Frontal cortex (tissue), 4 donors: Measurements from ENCODE around the gene WDR82. TPM values are rescaled to one million over a fixed set of nuclear protein-coding genes. Genes with fewer than 3 reads are reported as not detected.

Experiments used
- DNase-seq, 2 donors: peaks; one replicate each; pipeline ENCODE4 v3.0.0; 2012; ENCODE audit warnings: low spot score in 2 of 2
- FAIRE-seq: peaks from 2 replicates; lab custom pipeline; 2012; peaks lifted over from hg19 to GRCh38; lab: Jason Lieb, UNC
- total RNA-seq: library from RNA; depleted of rRNA; stranded (reverse); fragments of >200 nt; gene quantifications from one replicate; pipeline ENCODE4 v1.2.3, GENCODE V29; 2014
- donor health status: control.
- donor health status: control.
- donor health status: control.

The WDR82 gene
- total RNA-seq, 1 donor from 2014 or later, result 151 TPM

DNA sequence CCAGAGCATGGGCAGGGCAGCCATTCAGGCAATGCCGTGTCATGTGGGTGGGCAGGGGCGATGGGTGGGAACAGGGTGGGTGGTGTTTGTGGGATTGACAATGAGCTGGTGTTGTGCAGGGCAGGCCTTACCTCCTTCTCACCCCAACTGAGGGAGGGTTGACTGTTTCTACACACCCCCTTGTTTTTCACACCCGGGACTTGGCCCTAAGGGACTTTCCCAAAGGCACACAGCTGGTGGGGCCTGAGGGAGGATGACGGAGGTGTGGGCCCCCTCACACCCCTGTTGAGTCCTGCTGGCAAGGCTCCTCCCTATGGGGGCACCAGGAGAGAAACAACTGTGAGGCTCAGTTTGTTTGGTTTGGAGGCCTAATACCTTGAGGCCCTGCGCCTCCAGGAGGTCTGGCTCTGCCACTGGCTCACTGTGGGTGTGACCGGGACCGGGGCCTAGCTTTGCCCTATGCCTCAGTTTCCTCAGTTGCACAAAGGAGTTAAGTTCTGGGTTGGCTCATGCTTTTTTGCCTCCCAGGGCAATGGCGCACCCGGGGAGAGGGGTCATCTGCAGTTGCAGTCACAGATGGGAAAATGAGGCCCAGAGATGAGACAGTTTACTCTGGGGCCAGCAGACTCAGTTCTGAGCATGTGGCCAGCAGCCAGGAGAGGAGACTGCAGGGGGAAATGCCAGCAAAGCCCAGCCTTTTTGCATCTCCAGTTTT lies 32.6 kb upstream of the WDR82 start:
- DNase-seq (no peak), FAIRE-seq (no peak)

DNA sequence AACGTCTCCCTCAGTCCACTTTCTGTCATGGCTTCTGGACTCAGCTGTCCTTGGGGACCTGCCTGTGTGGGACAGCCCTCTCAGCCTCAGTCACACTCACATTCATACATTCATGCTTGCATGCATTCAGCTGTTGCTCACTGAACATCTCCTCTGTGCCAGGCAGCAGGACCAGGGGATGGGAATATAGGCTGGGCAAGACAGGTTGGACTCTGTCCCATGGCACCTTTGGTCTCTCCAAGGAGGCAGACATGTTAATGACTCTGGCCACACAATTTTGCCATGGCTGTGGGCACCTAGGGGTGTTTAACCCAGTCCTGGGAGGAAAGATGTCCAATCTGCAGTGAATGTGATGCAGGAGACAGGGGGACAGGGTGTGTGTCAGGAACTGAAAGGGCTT lies 29.9 kb upstream of the WDR82 start:
- no peak for DNase-seq
- no peak for FAIRE-seq

DNA sequence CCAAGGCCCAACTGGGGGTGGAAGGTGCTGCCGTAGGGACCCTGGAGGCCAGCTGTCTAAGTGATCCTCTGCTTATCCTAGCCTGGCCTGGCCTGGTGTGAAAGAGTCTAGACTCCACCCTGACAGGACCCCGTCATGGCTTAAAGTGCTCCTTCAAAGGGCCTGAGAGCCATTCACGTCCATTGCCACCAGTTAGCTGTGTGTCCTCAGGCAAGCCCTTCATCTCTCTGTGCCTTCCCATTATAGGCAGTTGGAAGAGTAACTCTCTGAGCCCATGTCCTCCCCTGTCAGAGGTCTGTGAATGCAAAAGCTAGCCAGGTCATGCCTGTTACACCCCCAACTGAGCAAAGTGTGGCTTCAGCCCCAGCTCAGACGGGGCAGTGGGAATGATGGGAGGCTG lies 28.5 kb upstream of the WDR82 start:
- DNase-seq (no peak), FAIRE-seq (no peak)

DNA sequence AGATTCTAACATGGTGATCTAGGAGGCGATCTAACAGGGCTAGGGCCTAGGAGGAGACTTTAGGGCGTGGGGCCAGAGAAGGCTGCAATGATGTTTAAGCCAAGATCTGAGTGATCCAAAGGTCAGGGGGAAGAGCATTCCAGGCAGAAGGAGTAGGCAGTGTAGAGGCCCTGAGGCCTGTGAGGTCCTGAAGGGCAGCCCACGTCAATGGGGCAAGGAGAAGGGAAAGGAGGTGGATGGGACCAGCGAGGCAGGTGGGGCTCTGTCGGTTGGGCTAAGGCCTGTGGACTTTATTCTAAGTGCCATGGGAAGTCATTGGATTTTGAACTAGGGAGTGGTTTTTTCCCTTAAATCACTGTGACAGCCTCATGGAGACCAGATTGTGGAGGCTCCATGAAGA lies 27.5 kb upstream of the WDR82 start:
- DNase-seq (no peak), FAIRE-seq (no peak)

DNA sequence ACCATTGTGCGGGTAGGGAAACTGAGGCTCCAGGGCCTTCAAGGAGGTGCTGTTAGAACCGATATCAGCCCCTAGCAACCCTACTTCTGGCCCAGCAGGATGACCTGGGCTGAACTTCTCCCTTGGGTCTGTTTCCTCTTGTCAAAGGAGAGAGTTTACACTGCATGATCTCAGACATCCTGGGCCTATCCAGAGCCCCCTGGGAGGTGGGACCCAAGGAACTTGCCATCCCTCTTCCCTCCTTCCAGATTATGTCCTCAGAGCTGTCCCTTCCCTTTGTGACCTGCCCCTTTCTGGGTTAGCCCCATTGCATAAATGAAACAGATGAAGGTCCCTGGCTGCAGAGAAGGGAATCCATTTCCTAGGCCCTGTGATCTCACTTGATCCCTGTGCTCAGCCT lies 25.4 kb upstream of the WDR82 start:
- DNase-seq (no peak), FAIRE-seq (no peak)

DNA sequence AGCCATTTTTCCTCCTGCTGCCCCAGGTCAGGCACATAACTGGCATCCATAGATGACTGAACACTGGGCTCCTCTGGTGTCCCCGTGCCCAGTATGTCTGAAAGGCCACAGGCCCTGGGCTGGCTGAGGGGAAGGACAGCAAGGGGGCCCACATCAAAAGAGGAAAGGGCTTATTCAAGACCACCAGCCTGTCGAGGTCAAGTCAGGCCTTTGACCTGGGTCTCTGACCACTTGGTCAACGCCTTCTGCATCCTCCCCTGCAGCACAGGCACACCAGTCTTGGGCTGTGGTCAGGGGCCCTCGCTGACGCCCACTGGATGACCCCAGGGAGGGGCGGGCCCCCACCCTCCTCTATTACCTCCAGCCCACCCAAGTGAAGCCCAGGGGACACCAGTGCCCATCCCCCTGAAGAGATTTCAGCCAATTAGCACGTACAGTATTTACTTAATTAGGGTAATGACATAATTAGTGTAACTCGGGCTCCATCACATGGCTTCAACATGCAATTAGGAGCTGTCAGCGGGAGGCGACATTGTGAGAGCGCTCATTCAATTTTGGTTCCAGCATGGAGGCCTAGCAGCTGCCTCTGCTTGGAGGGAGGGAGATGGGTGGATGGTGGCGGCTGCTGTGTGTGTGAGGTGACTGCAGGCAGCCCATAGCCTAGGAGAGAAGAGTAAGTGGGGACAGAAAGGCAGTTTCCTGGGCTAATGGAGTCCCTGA lies 24.1 kb upstream of the WDR82 start:
- no peak for DNase-seq
- no peak for FAIRE-seq

DNA sequence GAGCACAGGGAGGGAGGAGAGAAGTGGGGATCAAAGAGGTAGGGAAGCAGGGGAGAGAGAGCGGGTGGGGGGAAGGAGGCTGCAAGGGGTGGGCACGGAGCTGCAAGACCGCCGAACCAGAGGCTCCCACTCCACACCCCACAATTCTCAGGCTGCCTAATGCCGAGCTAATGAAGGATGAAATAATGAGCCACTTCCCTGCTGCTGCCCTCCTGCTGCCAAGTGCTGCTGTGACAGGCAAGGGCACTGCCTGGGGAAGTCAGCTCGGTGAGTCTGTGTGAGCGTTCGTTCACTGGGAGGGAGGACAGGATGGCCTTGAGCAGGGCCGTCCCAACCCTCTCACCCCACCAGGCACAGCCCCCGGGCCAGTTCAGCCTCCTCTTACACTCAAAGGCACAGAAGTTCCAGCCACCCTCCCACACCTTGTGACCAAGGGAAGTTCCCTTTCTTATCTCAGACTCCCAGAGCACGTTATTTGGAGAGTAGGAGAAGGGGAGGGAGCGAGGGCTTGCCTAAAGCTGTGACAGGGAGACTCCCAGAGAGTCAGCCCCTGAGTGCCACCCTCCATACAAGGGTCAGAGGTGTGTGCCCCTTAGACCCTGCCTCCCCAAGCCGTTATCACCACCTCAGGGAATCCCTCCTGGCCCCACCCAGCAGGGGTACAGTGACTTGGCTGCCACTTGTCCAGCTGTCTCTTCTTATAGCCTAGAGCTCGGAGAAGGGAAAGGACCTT lies 21.6 kb upstream of the WDR82 start:
- FAIRE-seq (no peak), DNase-seq (no peak)

DNA sequence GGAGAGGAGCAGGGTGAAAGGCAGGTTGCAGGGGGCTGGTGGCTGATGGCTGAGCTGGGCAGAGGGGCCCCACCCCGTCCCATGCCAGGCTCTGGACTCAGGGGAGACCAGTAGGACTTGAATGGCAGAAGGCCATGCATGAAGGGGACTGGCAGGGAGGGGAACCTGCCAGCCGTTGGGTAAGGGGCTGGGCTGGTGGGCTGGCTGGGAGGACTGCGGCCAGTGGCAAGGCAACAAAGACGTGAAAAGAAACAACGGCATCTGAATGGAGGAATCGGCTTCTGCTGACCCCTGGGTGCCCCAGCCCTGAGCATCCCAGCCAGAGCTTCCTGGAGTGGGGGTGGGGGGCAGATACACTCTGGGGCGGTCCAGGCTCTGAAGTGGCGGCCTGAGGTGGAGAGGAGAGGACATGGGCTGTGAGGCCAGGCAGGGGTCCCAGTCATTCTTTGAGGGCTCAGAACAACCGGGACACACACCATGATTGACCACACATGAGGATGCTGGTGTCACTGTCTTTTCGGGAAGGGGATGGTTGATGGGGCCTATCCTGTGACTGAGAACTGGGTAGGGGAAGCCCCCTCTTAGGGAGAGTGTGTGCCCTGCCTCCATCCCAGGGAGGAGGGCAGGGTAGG lies 20.9 kb upstream of the WDR82 start:
- DNase-seq (no peak), FAIRE-seq (no peak)

DNA sequence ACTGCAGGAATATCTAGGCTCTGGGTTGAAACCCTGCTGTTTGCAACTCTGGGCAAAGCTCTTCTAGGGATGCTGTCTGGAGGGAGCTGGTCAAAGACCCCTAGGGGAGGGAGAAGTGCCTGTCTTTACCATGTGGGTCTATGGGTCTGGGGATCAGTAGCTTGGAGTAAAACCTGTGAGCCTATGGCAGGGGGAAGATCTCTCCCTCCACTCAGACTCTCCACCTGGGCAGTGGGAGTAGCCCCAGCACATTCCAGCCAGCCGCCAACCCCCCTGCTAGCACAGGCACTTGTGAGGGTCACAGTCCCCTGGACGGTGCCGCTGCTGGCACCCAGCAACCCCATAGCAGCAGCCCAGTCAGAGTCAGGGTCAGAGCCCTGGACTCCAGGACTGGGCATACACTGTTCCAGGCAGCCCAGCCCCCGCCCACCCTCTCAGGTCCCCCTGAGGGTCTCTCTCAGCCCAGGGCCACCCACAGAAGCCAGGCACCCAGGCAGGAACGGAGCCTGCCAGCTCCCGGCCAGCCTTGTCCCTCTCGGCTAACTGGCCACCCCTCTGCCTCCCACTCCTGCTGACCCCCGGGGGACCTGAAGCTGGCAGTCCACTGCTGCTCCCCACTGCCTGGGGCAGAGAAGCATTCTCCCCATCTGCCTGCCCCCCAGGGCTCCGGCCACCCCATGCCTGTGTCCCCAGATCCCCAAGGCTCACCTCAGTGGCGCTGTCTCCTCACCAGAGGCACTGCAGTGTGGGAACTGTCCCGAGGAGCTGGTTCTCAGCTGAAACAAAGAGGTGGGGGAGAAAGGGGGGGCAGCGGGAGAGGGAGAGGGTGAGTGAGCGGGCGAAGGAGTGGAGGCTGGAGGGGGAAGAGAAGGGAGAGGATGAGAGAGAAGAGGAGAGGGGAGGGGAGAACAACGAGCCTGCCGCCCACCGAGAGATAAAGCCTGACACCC lies 20.0 kb upstream of the WDR82 start:
- DNase-seq, result no peak

DNA sequence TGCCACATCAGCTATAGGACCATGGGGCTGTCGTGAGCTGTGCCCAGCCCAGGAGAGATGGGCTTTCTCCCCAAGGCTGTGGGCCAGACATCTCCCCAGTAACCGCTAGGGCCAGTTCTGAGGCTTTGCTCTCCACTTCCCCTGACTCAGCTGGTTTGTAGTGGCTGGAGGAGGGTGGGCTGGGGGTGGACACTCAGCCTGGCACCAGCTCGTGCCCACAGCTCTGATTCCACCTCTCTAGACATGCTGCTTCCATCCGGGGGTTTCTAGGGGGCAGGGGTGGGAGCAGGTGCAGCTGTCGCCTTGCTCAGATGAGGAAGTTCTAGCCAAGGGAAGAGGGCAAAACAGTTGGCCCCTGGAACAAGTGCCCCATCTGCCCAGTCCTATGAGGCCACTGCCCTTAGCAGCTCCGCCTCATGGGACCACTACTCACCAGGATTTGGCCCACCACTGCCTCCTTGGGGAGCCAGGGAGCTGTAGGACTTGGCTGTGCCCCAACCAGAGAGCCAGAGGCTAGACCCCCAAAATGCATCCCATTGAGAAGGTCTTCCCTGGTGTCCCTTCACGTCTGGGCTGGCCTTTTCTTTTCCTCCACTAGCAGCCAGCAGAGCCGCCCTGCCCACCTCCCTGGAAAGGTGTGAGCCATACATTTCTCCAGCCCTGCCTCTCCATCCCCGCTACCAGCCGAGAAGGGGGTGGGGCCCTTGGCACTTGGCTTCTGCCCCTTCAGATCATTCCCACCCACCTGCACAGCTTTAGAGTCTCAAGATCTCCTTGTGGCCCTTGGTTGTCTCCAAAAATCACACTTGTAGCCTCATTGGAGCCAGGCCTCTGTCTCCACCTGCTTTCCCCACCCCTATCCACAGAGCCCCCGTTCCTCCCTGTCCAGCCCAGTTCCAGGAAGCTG lies 19.0 kb upstream of the WDR82 start:
- no peak for DNase-seq
- no peak for FAIRE-seq

More for the DNA sequence above, 20.0 kb upstream of the WDR82 start:
- no peak for FAIRE-seq

DNA sequence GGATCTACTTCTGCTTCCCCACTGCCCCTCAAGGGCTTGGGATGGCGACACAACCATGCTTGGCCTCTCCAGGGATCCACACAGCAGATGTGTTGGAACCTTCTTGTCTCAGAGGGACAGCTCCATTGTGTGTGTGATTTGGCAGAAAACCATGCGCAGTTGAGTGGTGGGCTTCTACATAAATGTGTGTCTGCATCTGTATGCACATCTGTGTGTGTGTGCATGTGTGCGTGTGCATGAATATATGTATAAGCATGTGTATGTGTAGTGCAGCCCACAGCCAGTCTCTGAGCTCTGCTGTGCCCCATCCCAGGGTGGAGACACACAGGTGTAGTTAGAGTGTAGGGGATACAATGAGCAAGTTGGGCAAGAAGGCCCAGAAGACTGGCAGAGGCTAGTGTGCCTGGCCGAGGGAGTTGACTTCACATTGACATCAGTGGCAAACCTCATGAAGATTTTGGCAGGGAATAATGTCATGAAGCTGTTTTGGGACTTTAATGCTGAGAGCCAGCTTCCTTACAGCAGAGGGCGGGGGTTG lies 17.3 kb upstream of the WDR82 start:
- no peak for DNase-seq
- FAIRE-seq, result no peak

DNA sequence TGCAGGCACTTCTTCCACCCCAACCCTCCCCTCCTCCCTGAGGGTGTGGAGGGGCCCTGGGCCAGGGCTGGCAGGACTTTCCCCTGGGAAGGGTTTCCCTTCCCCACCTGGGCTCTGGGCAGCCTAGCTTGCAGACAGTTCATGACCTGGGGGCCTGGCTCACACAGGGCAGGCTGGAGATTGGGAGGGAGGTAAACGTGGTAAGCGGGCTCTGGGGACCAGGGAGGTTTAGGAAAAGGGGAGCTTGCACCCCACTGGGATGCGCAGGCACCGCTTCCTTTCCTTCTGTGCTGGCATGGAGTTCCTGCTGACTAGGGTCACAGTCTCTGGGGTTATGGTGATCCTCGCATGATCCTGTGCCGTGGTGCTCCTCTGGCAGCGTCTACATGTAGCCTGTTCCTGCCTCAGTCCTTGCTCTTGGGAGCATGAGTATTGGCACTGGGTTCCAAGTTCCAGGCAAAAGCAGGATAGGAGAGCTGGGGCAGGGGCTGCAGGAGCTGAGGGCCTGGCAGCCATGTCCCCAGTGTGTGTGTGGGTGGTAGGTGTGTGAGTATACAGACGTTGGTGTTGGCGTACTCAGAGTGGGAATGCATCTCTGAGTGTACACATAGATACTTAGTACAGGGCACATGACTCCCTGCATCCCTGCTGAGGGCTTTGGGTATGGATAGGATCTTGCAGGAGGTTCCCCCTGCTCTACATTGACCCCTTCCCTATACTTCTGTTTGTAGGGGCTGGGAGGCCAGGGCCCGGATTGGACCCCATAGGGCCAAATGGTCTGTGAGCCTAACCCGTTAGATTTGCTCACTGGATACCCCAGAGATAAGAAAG lies 16.1 kb upstream of the WDR82 start:
- FAIRE-seq (no peak), DNase-seq (no peak)

DNA sequence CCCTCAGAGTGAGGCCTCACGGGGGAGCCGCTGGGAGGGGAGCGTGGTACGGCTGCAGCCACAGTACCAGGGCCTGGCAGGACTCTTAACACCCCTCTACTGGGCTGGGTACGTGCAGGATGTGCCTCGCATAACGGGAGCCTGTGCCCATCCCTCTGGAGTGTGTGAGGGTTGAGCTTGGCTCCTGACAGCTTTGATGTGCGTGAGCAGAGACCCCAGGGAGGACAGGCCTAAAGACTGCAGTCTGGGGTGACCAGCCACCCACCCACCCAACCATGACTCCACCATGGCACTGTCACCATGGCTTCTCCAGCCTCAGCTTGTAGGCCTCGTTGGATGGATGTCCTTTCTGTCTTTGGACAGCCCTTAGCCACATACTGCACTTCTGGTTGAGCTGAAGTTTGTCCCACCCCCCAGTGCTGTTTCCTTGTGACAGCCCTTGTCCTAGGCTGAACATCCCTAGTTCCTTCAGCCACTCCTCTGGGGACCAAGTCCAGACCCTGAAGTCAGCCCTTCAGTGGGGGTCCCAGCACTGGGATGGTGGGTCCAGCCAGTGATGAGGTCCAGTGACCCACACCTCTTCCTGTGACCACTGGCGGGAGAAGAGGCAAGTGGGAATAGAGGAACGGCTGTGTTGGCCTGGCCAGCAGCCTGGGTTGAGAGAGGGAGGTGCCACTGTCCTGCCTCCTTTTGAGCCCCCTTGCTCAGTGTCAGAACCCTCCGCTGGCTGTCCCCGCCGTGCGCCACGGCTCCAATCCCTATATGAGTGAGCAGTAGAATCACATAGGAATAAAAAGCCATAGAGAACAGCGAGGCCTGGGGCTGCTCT lies 15.3 kb upstream of the WDR82 start:
- no peak for DNase-seq
- no peak for FAIRE-seq

DNA sequence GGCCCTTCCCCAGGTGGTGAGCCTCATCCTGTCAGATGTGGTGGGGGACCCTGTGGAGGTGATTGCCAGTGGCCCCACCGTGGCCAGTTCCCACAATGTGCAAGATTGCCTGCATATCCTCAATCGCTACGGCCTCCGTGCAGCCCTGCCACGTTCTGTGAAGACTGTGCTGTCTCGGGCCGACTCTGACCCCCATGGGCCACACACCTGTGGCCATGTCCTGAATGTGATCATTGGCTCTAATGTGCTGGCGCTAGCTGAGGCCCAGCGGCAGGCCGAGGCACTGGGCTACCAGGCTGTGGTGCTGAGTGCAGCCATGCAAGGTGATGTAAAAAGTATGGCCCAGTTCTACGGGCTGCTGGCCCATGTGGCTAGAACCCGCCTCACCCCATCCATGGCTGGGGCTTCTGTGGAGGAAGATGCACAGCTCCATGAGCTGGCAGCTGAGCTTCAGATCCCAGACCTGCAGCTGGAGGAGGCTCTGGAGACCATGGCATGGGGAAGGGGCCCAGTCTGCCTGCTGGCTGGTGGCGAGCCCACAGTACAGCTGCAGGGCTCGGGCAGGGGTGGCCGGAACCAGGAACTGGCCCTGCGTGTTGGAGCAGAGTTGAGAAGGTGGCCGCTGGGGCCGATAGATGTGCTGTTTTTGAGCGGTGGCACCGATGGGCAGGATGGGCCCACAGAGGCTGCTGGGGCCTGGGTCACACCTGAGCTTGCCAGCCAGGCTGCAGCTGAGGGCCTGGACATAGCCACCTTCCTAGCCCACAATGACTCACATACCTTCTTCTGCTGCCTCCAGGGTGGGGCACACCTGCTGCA lies 14.0 kb upstream of the WDR82 start:
- FAIRE-seq (no peak), DNase-seq (no peak)

DNA sequence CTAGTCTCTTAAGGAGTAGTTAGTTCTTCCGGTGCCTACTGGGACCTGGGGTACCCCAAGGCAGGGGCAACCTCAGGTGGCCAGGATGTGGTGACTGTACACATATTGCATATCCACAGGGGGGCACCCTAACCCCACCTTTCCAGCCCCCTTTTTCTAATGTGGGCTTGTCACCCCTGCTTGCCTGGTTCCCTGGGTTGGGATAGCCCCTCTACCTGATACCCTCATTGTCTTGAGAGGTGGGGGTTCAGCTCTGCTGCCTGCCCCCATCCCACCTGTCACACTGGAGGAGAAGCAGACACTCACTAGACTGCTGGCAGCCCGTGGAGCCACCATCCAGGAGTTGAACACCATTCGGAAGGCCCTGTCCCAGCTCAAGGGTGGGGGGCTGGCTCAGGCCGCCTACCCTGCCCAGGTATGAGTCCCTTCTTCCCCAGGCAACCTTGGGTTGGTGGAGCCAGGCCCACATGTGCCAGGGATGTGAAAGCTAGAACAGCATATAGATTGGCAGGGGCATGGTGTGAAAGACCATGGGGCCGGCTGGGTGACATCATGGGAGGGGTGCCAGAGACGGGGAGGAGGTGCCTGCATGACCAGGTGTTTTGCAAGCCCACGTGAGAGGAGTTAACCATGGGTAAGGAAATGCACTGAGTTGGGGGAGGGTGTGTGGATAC lies 13.2 kb upstream of the WDR82 start:
- FAIRE-seq, result no peak
- DNase-seq, result no peak
